GM21367 (cell line): Measurements from ENCODE around the gene ROBO1.
"Not testable (repeated sequence)": the region's sequence is repeated elsewhere in the genome, so short reads cannot be mapped to it uniquely, and the experiment has no call there.

Experiments
- ATAC-seq: cut with Tn5 transposase; IDR thresholded peaks from one replicate; pipeline ENCODE4 v1.9.1; 2021; ENCODE audit not compliant: unreplicated experiment

Gene ROBO1

GRCh38 chr3:79383402-79384012 lies 384.3 kb downstream of the ROBO1 start:
- no peak for ATAC-seq

DNA sequence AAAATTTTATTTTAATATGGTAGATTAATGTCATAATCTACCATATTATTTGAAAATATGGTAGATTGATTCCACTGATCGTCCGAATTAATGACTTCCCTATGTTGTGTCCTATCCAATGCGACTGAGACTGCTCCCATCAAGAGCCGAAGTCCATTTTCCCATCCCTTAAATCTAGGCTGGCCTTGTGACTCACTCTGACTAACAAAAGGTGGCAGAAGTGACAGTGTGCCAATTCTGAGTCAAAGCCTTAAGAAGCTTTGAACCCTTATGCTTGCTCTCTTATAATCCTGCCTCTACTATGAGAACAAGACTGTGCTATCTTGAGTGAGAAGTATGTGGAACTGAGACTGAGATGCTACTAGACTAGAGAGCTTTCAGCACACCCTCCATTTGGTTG lies 387.2 kb downstream of the ROBO1 start:
- ATAC-seq: no peak

- no peak for ATAC-seq
These were observed 389.7 kb downstream of the ROBO1 start for GRCh38 chr3:79378064-79378463.

DNA sequence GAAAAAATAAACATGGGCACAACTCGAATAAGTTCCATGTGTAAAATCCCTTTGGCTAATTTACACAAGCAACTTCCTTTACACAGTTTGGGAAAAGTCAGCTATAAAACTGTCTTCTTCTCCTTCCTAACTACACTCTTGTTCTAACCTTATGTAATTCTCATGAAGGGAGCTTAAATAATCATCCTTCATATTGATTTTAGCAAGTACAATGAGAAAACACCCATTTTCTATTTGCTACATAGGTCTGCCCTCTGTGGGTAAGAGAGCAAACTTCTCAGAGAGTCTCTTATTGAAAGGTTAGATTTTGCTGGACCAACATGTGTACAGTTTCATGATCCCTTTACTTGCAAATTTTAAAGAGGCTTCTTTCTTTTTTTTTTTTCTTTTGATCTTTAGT lies 398.5 kb downstream of the ROBO1 start:
- ATAC-seq: no peak

- no peak for ATAC-seq
These were observed 399.4 kb downstream of the ROBO1 start for GRCh38 chr3:79368403-79368802.

GRCh38 chr3:79367803-79368202 lies 400.0 kb downstream of the ROBO1 start:
- no peak for ATAC-seq

DNA sequence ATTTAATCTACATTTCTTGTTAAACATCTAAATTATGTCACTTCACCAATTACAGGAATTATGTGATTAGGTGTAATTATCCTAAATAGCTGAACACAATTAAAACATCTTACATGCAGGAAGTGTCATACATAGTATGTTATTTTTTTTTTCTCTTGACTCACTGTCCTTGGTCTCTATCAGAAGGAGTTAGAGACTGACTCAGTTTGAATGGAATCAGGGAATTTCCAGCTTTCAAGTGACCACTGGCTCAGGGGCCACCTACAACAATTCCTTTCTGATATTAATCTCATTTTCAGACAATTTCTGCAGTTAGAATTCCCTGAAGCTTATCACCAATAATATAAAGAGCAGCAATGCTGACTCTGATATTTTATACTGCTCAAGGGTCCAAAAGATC lies 400.7 kb downstream of the ROBO1 start:
- no peak for ATAC-seq

- no peak for ATAC-seq
These were observed 401.4 kb downstream of the ROBO1 start for GRCh38 chr3:79366414-79366813.

DNA sequence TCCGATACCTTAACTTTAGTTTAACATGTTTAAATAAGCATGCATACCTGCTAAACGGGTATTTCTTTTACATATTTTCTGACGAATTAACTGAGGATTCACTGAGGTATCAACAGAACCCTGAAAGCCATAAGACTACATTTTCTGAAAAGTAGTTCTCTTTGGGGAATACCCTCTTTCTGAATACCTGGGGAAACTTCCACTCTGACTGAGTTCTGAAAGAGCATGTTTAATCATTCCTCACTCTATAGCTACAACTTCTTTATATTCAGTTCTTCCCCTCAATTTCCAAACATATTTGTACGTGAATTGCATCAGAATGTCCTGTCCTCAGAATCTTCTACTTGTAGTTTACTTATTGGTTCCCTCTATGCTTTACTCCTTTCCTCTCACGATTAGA lies 403.0 kb downstream of the ROBO1 start:
- no peak for ATAC-seq

DNA sequence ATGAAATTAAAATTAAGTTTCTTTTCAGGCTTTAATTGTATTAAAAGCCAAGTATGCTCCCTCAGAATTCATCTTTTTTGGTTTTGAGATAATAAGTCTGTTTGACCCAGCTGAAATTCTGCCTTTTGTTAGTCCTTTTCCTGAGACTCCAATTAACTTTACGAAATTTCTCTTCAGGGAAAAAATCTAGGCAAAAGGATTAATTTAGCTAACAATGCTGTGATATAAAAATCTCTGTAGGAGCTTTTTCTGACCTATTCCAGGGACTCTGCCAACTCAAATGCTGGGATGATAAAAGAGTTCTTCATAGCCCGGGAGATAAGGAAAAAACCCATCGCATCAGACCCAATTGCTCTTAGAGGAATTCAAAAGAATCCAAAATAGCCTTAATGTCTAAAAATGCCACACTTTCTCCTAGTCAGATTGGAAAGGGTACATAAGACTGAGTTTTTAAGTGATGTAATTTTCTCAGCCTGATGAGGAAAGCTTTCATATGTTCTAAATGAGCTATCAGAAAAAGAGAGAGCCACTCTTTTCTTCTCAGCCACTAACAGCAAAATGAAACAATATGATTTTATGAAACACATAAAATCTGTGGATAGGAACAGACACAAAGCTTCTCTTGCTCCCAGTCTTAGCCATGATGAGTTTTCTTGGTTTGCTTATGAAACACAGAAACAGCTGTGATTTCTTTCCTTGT lies 405.1 kb downstream of the ROBO1 start:
- no peak for ATAC-seq

DNA sequence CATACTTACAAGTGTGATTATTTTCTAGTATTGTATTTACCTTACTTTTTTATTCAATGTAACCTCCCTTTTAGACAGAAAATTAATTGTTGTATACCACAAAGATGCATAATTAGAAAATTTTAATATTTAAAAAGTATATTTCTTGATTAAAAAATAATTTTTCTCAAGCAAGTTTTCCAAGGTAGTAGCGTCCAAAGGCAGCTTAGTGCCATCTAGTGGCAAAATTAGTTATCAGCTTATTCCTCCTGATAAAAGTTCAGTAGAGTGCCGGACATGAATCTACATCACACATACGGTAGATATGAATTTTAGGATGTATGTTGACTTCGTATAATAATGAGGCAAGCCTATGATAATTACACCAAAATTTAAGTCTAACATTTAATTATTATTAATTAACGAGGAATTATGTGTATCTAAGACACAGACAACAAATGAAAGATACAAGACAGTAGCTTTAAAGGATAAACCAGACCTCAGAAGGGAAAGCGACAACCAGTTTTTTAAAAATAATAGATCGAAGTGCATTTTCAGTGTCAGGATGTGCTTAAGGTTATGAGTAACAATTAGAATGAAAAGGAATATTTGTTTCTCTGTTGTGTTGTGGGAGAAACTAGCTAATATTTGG lies 405.9 kb downstream of the ROBO1 start:
- ATAC-seq: peak; percentile 85

DNA sequence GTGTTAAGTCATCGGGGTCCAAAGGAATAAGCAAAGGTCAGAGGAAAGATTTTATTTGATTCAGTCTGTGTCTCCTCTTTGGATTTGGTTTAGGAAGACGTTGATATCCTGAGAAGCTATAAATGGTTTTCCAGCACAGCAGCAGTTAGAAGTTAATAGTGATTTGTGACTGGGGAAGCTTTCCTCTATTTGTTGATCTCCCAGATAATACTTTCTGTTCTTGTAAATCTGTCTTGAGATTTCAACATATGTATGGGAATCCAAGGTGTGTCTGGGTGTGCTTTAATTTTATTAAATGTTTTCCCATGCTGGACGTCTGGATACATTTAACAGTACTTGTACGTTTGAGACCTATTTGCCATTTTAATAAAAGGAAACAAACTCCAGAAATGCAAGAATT lies 409.5 kb downstream of the ROBO1 start:
- ATAC-seq: no peak

- no peak for ATAC-seq
These were observed 413.6 kb downstream of the ROBO1 start for GRCh38 chr3:79354179-79354688.

DNA sequence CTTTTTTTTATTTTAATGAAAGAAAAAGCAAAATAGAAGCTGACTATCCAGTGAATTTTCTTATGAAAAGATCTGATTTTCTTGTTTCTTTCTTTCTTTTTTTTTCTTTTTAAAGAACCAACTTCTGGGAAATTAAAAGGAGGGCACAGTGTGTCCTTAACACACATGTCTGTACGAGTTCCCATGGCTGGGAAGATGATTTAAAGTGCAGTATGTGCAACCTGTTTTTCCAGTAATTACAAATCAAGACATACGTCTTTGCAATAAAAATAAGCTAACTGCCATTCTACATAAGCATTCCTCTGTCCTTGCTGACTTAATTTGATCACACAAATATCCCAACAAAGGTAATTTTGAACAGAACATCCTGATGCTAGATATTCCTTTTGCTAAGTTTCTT lies 416.1 kb downstream of the ROBO1 start:
- ATAC-seq: no peak

DNA sequence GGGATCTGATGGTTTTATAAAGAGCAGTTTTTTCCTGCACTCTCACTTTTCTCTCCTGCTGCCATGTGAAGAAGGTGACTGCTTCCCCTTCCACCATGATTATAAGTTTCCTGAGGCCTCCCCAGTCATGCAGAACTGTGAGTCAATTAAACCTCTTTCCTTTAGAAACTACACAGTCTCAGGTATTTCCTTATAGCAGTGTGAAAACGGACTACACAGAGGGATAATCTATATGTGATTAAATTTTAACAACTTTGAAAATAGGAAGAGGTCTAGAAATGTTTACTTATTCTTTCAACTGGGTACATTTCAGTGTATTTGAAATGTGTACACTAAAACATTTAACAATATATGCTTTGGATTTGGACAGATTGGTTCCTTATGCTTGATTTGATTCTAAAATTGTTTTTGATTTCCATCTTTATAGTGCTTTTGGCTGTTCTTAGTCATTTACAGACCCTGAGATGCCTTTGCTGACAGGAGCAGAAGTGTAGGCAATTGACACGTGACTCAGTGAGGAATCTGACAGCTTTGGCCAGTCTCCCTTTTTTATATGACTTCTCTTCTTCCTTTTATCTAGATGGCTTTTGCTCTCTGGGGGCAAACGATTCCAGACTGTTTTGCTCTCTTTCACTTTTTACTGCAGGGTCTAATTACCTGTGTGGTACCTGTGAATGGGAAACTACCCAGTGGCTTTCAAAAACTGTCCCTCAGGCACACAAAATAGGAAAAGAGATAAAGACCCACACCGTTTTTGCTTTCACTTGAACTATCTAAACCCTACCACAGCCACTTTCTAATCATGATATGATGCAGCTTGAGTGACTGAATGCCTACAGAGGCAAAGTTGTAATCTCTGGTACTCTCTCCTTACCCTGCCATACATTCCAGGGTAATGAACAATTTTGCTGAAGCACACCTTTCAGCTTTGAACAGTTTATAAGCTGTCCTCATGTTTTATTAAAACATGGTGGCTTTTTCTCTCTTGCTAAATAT lies 422.6 kb downstream of the ROBO1 start:
- no peak for ATAC-seq

- no peak for ATAC-seq
These were observed 425.8 kb downstream of the ROBO1 start for GRCh38 chr3:79341961-79342360.

- ATAC-seq: no peak
These were observed 428.0 kb downstream of the ROBO1 start for GRCh38 chr3:79339846-79340245.

DNA sequence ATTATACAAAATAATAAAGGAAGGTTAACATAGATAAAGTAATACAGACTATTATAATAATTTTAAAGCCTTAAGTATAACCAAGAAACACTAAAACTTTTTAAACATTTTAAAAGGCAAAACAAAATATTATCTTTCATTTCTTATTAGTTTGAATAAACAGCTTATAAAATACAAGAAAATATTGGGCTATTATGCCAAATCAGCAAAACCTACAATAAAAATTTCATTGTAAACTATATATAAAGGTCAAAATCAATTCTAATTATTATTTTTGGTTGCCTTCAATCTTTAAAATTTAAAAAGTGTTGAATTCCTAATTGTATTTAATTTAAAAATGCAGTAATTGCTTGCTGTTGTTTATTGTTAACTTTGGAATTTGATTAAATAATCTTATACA lies 430.0 kb downstream of the ROBO1 start:
- ATAC-seq: no peak

- ATAC-seq: no peak
These were observed 438.6 kb downstream of the ROBO1 start for GRCh38 chr3:79329154-79329553.

DNA sequence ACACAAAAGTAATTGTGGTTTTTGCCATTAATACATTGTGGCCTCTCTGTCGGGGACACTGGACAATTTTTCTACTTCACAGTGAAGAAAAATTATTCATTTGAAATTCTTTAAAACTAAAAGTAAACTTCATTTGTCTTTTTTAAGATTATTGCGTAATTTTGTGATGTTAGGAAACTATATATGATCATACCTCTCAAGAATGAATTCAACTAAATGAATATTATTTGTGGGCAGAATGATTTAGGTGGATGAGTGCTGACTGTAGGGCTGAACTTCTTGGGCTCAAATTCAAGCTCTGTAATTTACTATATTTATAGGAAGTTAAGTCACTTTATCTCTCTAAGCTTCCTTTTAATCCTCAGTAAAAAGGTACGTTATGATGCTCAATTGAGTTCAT lies 441.2 kb downstream of the ROBO1 start:
- no peak for ATAC-seq

GRCh38 chr3:79325833-79326383 lies 441.9 kb downstream of the ROBO1 start:
- ATAC-seq: not testable (repeated sequence)
